Stimulated activated CD4-positive, alpha-beta T cell treated with anti-CD3 and anti-CD28 coated beads, Interleukin-12 subunit alpha, Interleukin-12 subunit beta, amount 100 ng/mL, for 4 hours (primary cell): Measurements from ENCODE around the gene IMMT.
A peak's percentile ranks its signal among the peaks of the same experiment; 100 is the strongest.
"Not testable (repeated sequence)": the region's sequence is repeated elsewhere in the genome, so short reads cannot be mapped to it uniquely, and the experiment has no call there.

ENCODE experiments used
- DNase-seq: peaks from one replicate; pipeline ENCODE4 v3.0.0-alpha.2; 2020

Gene IMMT

DNA sequence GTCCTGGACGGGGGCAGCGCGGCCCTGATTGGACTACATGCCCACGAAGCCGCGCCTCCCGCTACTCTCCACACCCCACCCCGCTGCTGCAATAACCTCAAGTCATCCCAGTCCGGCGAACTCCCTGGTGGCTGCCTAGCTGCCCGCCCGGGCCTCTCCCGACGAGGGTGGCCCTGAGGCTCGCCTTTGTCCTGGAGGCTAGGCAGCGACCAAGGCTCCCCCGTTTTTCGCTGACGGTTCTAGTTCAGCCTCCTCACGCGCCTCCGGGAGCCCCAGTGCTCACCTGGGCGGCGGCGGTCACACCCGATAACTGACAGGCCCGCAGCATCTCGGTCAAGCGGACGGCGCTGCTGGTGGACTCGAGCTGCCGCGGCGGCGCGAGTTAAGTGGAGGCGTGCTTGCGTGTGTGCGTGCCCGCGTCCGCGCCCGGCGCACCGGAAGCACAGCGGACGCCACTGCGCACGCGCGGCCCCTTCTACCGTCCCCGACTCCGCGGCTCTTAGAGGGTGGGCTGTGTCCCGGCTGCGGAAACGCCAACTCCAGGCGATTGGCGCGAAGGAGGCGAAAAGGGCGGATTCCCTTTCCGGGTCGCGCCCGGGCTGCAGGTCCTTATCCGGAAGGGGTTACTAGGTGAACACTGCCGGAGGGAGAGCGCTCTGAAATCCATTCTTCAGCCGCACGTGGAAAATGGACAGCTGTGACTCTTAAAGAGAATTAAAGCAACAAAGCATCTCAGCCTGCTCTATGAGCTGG lies at the start of gene IMMT:
Gene IMMT, minus strand, starts transcription at position 408 of the 753 bp plus-strand sequence. Its CDS starts 80 bp downstream, at position 328.
- peak; percentile 97 for DNase-seq

DNA sequence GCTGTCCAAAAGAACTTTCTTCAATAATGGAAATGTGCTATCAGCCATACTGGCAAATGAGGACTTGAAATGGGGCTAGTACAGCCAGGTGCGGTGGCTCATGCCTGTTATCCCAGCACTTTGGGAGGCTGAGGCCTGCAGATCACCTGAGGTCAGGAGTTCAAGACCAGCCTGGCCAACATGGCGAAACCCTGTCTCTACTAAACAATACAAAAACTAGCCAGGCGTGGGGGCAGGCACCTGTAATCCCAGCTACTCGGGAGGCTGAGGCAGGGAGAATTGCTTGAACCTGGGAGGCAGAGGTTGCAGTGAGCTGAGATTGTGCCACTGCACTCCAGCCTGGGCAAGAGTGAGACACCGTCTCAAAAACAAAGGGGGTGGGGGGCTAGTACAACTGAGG lies 49.5 kb upstream of the IMMT start:
- DNase-seq, result not testable (repeated sequence)

DNA sequence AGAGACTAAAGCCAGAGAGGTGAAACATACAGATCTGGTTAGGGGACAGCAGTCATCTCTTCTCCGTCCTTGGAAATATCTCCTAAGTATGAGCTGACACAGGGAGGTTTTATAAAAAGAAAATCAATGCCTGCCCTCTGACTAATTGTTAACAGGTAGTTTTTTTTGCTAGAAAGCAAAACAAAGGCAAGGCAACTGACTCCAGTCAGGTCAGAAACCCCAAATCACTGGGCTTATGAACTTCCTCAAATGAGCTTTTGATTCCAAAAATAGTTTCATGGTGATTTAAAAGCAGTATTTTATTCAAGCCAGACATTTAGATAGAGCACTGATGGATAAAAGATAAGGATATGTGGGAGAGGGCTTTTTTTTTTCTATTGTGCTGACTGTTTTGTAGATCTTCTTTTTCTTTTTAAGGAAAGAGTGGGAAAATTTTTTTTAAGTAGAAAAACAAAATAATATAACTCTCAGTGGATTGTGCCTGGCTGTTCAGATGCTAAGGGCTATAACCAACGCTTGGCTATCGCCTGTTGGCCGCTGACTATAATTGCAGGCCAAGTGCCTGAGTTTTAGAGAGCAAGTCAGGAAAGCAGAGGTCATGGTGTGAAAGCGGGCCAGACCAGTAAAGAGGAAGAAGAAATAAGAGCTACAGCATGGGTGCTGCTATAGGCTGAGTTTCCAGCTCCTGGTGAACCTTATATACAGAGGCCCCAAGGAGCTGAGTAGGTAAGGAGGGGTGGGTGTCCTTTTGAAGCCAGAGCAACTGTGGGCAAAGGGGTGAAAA lies 48.9 kb upstream of the IMMT start:
- no peak for DNase-seq

DNA sequence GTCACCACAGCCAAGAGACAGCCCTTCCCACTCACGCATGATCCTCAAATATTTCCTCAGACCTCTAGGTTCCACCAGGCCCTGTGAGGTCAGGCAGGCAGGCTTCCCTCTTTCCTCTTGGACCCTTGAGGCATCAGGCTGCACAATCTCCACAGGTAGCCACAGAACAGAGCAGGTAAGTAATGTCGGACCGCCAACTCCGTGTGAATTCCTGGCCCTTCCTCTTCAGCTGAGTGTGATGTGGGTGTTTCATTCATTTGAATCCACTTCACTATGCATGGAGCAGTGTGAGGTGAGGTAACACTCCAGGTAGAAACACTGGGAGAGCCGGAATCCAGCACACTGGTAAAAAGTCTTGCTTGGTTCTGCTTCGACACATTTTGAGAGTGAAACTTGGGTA lies 48.0 kb upstream of the IMMT start:
- DNase-seq, result no peak

DNA sequence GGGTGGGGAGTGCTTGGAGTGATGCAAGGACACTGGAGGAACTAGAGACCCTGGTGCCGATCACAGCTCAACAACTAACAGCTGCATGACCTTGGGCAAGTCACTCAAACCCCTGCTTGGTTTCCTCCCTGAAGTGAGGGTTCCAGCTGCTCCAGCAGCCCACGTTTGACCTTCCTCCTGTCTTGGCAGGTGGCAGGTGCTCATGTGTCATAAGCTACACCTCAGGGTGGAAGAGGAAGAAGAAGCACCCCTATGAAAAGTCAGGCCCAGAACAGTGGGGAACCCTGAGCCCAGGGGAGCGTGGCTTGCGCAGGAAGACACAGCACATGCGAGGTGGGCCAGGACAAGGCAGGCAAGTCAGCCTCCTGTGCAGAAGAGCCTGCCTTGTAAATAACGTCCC lies 46.3 kb upstream of the IMMT start:
- no peak for DNase-seq

DNA sequence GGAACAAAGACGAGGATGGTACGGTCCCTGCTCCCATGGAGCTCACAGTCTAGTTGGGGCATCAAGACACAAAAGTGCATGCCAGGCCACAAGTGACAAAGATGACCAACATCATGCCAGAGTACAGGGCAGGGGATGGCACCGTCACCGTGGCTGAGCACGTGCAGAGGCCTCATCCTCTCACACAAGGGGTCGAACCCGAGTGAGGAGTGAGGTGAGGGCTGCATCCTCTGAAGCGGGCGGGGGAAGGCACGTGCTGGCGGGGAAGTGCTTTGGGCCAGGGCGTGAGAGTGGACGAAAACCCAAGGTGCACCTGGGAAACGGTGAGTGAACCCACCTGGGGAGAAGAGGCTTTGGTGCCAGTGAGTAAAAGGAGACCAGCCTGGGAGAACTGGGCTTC lies 45.0 kb upstream of the IMMT start:
- no peak for DNase-seq

GRCh38 chr2:86239745-86240144 lies 44.5 kb upstream of the IMMT start:
- DNase-seq, result no peak

- no peak for DNase-seq
Measured at GRCh38 chr2:86239326-86239725, 44.1 kb upstream of the IMMT start.

DNA sequence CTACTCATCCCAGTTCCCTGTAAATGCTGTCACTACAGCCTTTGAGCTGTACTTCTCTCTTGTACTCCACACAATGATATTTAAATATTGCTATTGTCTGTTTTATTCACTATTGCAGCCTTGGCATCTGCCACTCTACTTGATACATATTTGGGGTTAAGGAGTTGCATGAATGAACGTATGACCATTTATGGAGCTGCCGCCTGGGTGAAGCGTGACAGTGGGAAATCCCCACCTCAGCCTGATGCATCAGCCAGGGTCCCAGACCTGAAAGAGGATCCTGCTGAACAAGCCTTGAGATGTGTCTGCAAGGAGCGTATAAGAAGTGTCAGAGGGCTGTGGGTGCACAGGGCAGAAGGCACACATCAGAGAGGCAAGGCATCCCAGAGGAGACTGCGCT lies 43.1 kb upstream of the IMMT start:
- peak; percentile 40 for DNase-seq

DNA sequence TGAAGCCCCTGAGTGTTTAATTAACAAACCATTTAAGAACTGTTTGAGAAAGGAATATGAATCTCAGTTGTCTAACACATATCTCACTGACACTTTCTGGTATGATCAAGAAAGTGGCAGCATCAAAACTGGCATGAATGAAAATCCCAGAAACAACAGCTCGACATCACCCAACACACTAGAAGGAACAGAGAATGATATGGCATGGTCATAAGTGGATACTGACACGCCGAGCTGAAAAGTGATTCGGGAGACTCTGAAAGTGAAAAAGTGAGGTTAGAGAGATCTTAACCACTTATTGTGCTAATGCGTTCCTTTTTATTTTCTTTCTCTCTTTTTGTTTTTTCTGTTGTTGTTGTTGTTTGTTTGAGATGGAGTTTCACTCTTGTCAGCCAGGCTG lies 41.9 kb upstream of the IMMT start:
- DNase-seq, result no peak

GRCh38 chr2:86235196-86235980 lies 40.1 kb upstream of the IMMT start:
- no peak for DNase-seq

DNA sequence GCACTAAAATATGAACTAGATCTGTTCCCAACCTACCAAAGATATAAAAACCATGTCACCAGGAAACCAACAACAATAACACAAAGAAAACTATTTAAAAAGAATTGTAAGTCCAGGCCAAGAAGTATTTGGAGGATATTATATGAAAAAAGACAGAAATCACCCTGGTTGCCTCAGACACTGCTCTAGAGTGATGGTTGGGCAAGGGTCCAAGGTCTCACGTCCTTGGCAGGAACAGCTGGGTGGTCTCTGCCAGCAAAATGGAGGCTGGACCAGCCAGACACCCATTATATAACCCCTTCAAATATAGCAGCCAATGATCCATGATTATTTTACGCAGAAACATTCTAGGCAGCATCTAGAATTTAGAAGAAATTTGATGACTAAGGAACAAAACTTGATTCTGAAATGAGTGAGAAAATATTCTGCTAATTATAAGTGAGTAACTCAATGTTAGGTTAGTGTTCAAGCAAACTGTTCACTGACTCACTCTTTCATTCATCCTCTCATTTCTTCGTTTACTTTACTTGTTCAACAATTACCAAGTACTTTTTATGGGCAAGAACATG lies 39.4 kb upstream of the IMMT start:
- no peak for DNase-seq

GRCh38 chr2:86233436-86233835 lies 38.2 kb upstream of the IMMT start:
- DNase-seq, result no peak

GRCh38 chr2:86232910-86233309 lies 37.6 kb upstream of the IMMT start:
- DNase-seq, result no peak

DNA sequence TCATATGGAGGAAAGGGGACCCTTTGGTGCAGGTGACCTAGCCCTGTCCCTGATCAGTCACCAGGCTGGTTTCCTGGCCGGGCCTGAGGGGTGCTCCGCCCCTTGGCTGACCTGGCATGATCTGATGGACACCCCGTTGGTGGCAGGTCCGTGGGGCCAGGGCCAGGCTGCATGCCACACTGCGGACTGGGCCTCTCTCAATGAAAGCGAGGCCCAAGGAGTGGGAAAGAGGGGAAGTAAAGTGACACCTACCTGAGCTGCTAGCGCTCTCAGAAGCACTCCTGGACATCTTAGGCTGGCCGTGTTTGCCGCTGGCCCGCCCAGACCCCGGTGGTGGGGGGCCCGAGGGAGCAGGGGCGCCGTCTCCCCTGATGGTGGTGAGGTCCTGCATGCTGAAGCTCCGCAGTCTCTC lies 37.1 kb upstream of the IMMT start:
- DNase-seq, result no peak

DNA sequence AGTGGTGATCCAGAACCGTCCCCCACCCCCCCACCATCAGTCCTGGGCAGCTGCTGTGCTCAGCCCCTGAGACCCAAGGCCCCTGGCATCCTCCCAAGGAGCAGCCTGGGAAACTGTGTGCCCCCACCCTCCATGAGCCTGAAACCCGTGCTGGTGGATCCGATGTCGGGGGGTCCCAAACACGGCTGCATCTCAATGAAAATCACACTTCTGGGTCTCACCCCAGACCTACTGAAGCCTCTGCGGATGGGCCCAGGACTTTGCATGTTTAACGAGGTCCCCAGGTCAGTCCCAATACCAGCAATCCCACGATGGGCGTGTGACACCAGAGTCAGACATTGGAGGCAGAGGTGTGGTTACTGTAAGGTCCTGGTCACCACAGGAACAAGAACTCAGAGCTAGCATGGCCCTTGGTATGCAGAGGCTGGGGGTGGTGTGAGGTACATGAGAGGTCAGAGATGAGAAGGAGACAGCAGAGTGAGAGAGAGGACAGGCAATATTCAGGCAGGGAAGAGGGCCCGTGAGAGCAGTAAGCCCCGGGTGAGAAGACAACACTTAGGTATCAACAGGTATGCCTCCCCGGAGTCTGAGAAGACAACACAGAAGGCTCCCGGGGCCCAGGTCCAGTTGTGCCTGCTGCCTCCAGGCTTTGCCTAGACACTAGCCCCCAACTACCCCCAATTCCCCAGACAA lies 36.6 kb upstream of the IMMT start:
- DNase-seq, result no peak

GRCh38 chr2:86230961-86231360 lies 35.7 kb upstream of the IMMT start:
- no peak for DNase-seq

GRCh38 chr2:86229221-86229620 lies 34.0 kb upstream of the IMMT start:
- no peak for DNase-seq

GRCh38 chr2:86228574-86228973 lies 33.3 kb upstream of the IMMT start:
- not testable (repeated sequence) for DNase-seq

DNA sequence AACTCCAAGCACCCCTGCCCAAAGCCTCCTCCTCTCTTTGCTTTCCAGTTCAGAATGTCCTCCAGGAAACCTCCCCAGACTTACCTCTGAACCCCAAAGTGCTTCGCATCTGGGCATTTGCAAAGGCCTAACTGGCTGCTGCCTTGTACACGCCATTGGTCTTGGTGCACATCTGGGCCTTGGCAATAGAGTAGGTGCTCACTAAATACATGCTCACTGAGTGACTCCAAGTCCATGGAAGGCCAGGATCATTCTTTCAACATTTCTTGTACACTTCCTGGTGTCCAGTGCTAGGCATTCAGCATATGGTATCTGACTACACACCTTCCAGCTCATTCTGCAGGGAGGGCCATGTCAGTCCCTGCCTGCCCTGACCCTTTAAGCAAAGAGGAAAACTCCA lies 32.4 kb upstream of the IMMT start:
- no peak for DNase-seq

GRCh38 chr2:86226636-86227520 lies 31.6 kb upstream of the IMMT start:
- no peak for DNase-seq

DNA sequence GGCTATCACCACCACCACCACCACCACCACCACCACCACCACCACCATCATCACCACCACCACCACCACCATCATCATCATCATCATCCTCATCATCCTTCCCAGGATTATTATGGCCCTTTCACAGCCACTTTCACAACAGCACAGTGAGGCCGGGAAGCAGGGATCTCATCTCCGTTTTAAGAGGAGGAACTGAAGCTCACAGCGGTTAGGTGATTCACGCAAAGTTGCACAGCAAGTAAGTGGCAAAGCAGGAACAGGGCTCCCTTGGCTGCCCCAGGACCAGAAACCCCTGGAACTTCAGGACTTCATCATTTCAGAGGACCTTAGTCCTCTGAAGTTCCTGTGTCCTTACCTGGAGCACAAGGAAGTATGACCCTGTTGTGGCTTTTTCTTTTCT lies 30.8 kb upstream of the IMMT start:
- DNase-seq, result no peak
